NOMO-1 treated with dmso at 0.1 percent for 144 hours (cell line): ENCODE data around the gene TMEM131L.
"Not testable (repeated sequence)": the region's sequence is repeated elsewhere in the genome, so short reads cannot be mapped to it uniquely, and the experiment has no call there.

ENCODE experiments used
- DNase-seq: peaks from one replicate; lab custom pipeline; 2025; ENCODE audit not compliant: unreplicated experiment; lab: John Stamatoyannopoulos, UW

Gene TMEM131L

GRCh38 chr4:153501578-153501977, 35.4 kb downstream of the TMEM131L start:
- no peak for DNase-seq

GRCh38 chr4:153502584-153502983, 36.4 kb downstream of the TMEM131L start:
- DNase-seq: no peak

- no peak for DNase-seq
These were observed 40.5 kb downstream of the TMEM131L start for GRCh38 chr4:153506341-153507309.

- no peak for DNase-seq
These were observed 41.3 kb downstream of the TMEM131L start for GRCh38 chr4:153507310-153508073.

GRCh38 chr4:153509212-153509611, 43.1 kb downstream of the TMEM131L start:
- DNase-seq: not testable (repeated sequence)

GRCh38 chr4:153509724-153510123, 43.6 kb downstream of the TMEM131L start:
- no peak for DNase-seq

GRCh38 chr4:153510252-153511001, 44.3 kb downstream of the TMEM131L start:
- no peak for DNase-seq

- DNase-seq: no peak
These were observed 44.9 kb downstream of the TMEM131L start for GRCh38 chr4:153511104-153511503.

GRCh38 chr4:153512162-153512852, 46.1 kb downstream of the TMEM131L start:
- DNase-seq: no peak

- no peak for DNase-seq
These were observed 46.9 kb downstream of the TMEM131L start for GRCh38 chr4:153512952-153513500.

GRCh38 chr4:153513596-153513995, 47.4 kb downstream of the TMEM131L start:
- DNase-seq: no peak

- DNase-seq: no peak
These were observed 47.9 kb downstream of the TMEM131L start for GRCh38 chr4:153514001-153514526.

GRCh38 chr4:153514688-153515426, 48.7 kb downstream of the TMEM131L start:
- no peak for DNase-seq

GRCh38 chr4:153517159-153517558, 51.0 kb downstream of the TMEM131L start:
- DNase-seq: no peak

- no peak for DNase-seq
These were observed 51.8 kb downstream of the TMEM131L start for GRCh38 chr4:153518001-153518400.

GRCh38 chr4:153518637-153519389, 52.7 kb downstream of the TMEM131L start:
- DNase-seq: no peak

- no peak for DNase-seq
These were observed 53.5 kb downstream of the TMEM131L start for GRCh38 chr4:153519687-153520086.

GRCh38 chr4:153520227-153520626, 54.1 kb downstream of the TMEM131L start:
- no peak for DNase-seq
